T47D (cell line): ENCODE measurements around the gene IL17RC.

ENCODE experiments used
- DNase-seq, 2 experiments: peaks; one replicate each; pipeline versions ENCODE4 v3.0.0 to v3.0.0-alpha.2; 2011 to 2012; ENCODE audit warnings: low read depth in 1 of 2, low spot score in 1 of 2
- JUND ChIP-seq: IDR thresholded peaks from 2 replicates; pipeline ENCODE4 v1.6.1; 2012; ENCODE audit warnings: low read depth
- in situ Hi-C: cut with HindIII; loops from 2 replicates; pipeline ENCODE4 v1.10.0; 2016; ENCODE audit warnings: low sequenced_read_pairs, low pct_unique_long_range_greater_than_20kb

Gene IL17RC

GRCh38 chr3:9957214-9957613, 40.3 kb downstream of the IL17RC start:
- in situ Hi-C loops = no loop called here
- TF ChIP-seq JUND = no peak
- DNase-seq = no peak

GRCh38 chr3:9965200-9965875, 48.4 kb downstream of the IL17RC start:
- in situ Hi-C loops = no loop called here
- TF ChIP-seq JUND = no peak
- DNase-seq = no peak

- in situ Hi-C loops = no loop called here
- DNase-seq = no peak
- no peak for TF ChIP-seq JUND
These were observed 49.9 kb downstream of the IL17RC start for GRCh38 chr3:9966841-9967240.

GRCh38 chr3:9969632-9970019, 52.7 kb downstream of the IL17RC start:
- DNase-seq = no peak
- in situ Hi-C loops = no loop called here
- TF ChIP-seq JUND = no peak

GRCh38 chr3:9970020-9970652, 53.2 kb downstream of the IL17RC start:
- peak; percentile 89 for TF ChIP-seq JUND
- in situ Hi-C loops = no loop called here
- DNase-seq = peak in 1 of 2 experiments; percentile 84

- peak in 1 of 2 experiments; percentile 87 for DNase-seq
- TF ChIP-seq JUND = peak; percentile 83
These were observed 60.1 kb downstream of the IL17RC start for GRCh38 chr3:9976721-9977709.

GRCh38 chr3:9978710-9979305, 61.9 kb downstream of the IL17RC start:
- in situ Hi-C loops = no loop called here
- TF ChIP-seq JUND = no peak
- DNase-seq = no peak

More at GRCh38 chr3:9976721-9977709, 60.1 kb downstream of the IL17RC start:
- in situ Hi-C loops = no loop called here

GRCh38 chr3:9980251-9980650, 63.4 kb downstream of the IL17RC start:
- in situ Hi-C loops = no loop called here
- no peak for DNase-seq
- no peak for TF ChIP-seq JUND
